Uterus (tissue), 2 donors: ENCODE data around the gene LYST.

Experiments used
- POLR2A ChIP-seq, 2 donors: fragments of 450-650 bp; IDR thresholded peaks; one replicate each; pipeline ENCODE4 v1.6.1; 2016; ENCODE audit warnings: antibody characterized with exemption in 2 of 2, mild to moderate bottlenecking in 1 of 2, moderate library complexity in 1 of 2
- TF ChIP-seq, protein P1 (sequence below), 4 experiments: fragments of 200-600 bp in 2 of 4; fragments of 450-650 bp in 2 of 4; sonication (generic) in 2 of 4; IDR thresholded peaks; one replicate each; pipeline ENCODE4 v1.5.1; 2016 to 2019; ENCODE audit warnings: antibody characterized with exemption in 4 of 4, mild to moderate bottlenecking in 2 of 4, moderate library complexity in 1 of 4

DNA sequence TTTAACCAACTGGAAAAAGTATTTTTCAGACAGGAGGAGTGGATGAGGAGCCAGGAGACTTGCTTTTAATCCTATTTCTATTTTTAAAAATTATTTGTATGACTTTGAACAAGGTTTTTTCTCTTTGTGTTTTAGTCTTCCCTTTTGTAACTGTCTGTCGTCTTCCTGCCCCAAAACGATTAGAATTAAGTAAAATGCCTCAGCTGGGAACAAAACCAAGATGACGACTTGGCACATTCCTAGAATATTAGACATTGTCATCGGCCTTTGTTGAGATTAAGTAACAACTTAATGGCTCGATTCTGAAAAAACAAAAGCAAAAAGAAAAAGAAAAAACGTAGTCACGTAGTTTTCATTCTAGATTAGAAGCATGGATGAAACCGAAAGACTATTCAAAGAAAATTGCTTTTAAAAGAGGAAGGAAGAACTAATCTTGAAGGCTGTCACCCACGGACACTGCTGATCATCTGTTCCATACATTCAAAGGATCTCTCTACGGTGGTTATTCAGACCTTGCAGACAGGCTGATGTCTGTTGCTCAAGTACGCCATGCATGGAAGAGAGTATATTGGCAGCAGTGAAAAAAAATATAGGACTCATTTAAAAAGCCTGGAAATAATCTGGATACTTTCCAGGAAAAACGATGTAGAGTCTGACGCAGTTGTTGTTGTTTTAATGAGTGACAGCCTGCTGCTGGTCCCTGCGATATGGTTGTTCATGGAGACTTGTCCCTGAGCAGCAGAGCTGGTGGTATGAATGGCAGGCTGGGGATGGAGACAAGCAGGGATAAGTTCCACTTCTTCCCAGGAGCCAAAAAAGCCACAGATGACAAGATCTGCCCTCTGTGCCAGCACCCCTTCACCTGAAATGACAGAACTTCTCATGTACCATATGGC, 234.0 kb downstream of the LYST start:
- no peak for TF ChIP-seq POLR2A (IDR thresholded peaks at IDR 0.05)
- TF ChIP-seq, protein P1, sequence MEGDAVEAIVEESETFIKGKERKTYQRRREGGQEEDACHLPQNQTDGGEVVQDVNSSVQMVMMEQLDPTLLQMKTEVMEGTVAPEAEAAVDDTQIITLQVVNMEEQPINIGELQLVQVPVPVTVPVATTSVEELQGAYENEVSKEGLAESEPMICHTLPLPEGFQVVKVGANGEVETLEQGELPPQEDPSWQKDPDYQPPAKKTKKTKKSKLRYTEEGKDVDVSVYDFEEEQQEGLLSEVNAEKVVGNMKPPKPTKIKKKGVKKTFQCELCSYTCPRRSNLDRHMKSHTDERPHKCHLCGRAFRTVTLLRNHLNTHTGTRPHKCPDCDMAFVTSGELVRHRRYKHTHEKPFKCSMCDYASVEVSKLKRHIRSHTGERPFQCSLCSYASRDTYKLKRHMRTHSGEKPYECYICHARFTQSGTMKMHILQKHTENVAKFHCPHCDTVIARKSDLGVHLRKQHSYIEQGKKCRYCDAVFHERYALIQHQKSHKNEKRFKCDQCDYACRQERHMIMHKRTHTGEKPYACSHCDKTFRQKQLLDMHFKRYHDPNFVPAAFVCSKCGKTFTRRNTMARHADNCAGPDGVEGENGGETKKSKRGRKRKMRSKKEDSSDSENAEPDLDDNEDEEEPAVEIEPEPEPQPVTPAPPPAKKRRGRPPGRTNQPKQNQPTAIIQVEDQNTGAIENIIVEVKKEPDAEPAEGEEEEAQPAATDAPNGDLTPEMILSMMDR (IDR thresholded peaks at IDR 0.05): no peak
